Spleen (tissue), 11 donors: ENCODE data around the gene GUCY1A2. TPM values are rescaled to one million over a fixed set of nuclear protein-coding genes. Genes with fewer than 3 reads are reported as not detected.

ENCODE experiments used
- DNase-seq: peaks from one replicate; pipeline ENCODE4 v3.0.0-alpha.2; 2020
- H3K27ac ChIP-seq, 8 donors: fragments of 200-600 bp; sonication (generic) in 7 of 8; 1 replicate in 4 of 8; 2 replicates in 4 of 8; pipeline versions ENCODE4 v1.5.0 to v1.8.0; 2016 to 2021; ENCODE audit warnings: inconsistent platforms in 4 of 8, mild to moderate bottlenecking in 4 of 8, moderate library complexity in 1 of 8
- H3K27me3 ChIP-seq, 7 donors: fragments of 200-600 bp; sonication (generic) in 6 of 7; replicated peaks in 1 of 7; 1 replicate in 4 of 7; 2 replicates in 3 of 7; pipeline versions ENCODE4 v1.5.0 to v1.8.0; 2016 to 2021; ENCODE audit warnings: inconsistent platforms in 3 of 7, mild to moderate bottlenecking in 1 of 7
- H3K36me3 ChIP-seq, 6 donors: fragments of 200-600 bp; sonication (generic) in 5 of 6; 1 replicate in 4 of 6; 2 replicates in 2 of 6; pipeline versions ENCODE4 v1.5.0 to v1.8.0; 2016 to 2021; ENCODE audit warnings: inconsistent platforms in 2 of 6
- H3K4me1 ChIP-seq, 6 donors: fragments of 200-600 bp; sonication (generic) in 5 of 6; 1 replicate in 3 of 6; 2 replicates in 3 of 6; pipeline versions ENCODE4 v1.5.0 to v1.8.0; 2016 to 2021; ENCODE audit warnings: inconsistent platforms in 3 of 6
- H3K4me3 ChIP-seq, 8 donors: fragments of 200-600 bp; sonication (generic) in 7 of 8; 1 replicate in 4 of 8; 2 replicates in 4 of 8; pipeline versions ENCODE4 v1.5.0 to v1.8.0; 2016 to 2021; ENCODE audit warnings: inconsistent platforms in 4 of 8, mild to moderate bottlenecking in 4 of 8, moderate library complexity in 2 of 8
- H3K9me3 ChIP-seq, 8 donors: fragments of 200-600 bp; sonication (generic) in 7 of 8; 1 replicate in 4 of 8; 2 replicates in 4 of 8; pipeline versions ENCODE4 v1.5.0 to v1.8.0; 2016 to 2021; ENCODE audit warnings: inconsistent platforms in 4 of 8
- CTCF ChIP-seq, 11 experiments: fragments of 200-600 bp in 7 of 11; fragments of 450-650 bp in 4 of 11; sonication (generic) in 4 of 11; IDR thresholded peaks in 8 of 11; conservative IDR thresholded peaks in 3 of 11; 1 replicate in 7 of 11; 2 replicates in 4 of 11; pipeline versions ENCODE4 v1.4.0 to v1.8.0; 2016 to 2021; ENCODE audit warnings: antibody characterized with exemption in 11 of 11, inconsistent platforms in 4 of 11, mild to moderate bottlenecking in 1 of 11
- POLR2A ChIP-seq, 3 donors: fragments of 450-650 bp; IDR thresholded peaks; one replicate each; pipeline ENCODE4 v1.5.1; 2017; ENCODE audit warnings: antibody characterized with exemption in 3 of 3, mild to moderate bottlenecking in 1 of 3
- POLR2AphosphoS5 ChIP-seq, 3 donors: sonication (generic); formaldehyde crosslinking; IDR thresholded peaks; one replicate each; pipeline ENCODE4 v1.5.1; 2017; ENCODE audit warnings: antibody characterized with exemption in 3 of 3
- WGBS, 5 donors: extraction: QIAGEN DNeasy Blood & Tissue Kit in 3 of 5; methylation state at CpG; one replicate each; pipeline versions ENCODE4 v1.1.5 to v1.1.7; 2013 to 2018; 5-methylcytosine and 5-hydroxymethylcytosine counted together
- intact Hi-C: fragments of 100-400 bp; cut with DNase I; formaldehyde crosslinking; loops from one replicate; pipeline ENCODE4 v1.15.0; 2023; ENCODE audit warnings: low total_unique reads
- polyA plus RNA-seq, 3 donors: library from polyadenylated mRNA; stranded (reverse); fragments of 200-250 nt; gene quantifications; one replicate each; pipeline ENCODE4 v1.2.1, GENCODE V29; 2013
- total RNA-seq, 7 donors: library from RNA; depleted of rRNA in 3 of 7; stranded (reverse); fragments of >200 nt in 3 of 7; fragmentation: NEBNext Ultra II Directional in 4 of 7; extraction: Animal tissue kit (Norgen Biotek cat#: 25700) in 4 of 7; gene quantifications; one replicate each; pipeline versions ENCODE4 v1.1.0 to v1.2.1, GENCODE V29; 2016 to 2021
- donor health status: healthy with polysubstance abuse.
- donor health status: DM: no; HTN: no; CAD: no; lungs with moderate emphysema.
- donor health status: DM: no; HTN: no; CAD: no.
- donor health status: Bipolar disorder and iron deficiency.
- donor health status: healthy.
- donor health status: DM: no; HTN: no; CAD: no.
- donor health status: DM: yes; HTN: yes; CAD: no.

GUCY1A2 gene
- total and polyA plus RNA-seq, 10 donors, result 0.32 to 64.0 (median 17.6) TPM

GRCh38 chr11:106717222-106717621, 301.1 kb downstream of the GUCY1A2 start:
- Histone ChIP-seq H3K9me3 (no peaks in the 10 kb centered on the region), H3K27me3 (no peaks in the 10 kb centered on the region), H3K4me3 (no peak overlapping the region), H3K27ac (no peak overlapping the region), H3K4me1 (no peaks in the 10 kb centered on the region), H3K36me3 (no peaks in the 10 kb centered on the region)
- WGBS, 5 donors, result 66 to 74% (median 72%) methylated on average over 2 of the region's 2 CpGs
- TF ChIP-seq POLR2A (IDR thresholded peaks at IDR 0.05) (no peak), CTCF (IDR thresholded peaks at IDR 0.05 in 8 of 11, conservative IDR thresholded peaks at IDR 0.05 in 3 of 11) (no peak), POLR2AphosphoS5 (IDR thresholded peaks at IDR 0.05) (no peak)
- intact Hi-C loops, result no loop called here
- DNase-seq, result no peak

- intact Hi-C loops, result no loop called here
- no peak overlapping the region for H3K4me3 ChIP-seq
- H3K4me1 ChIP-seq, result no peaks in the 10 kb centered on the region
- H3K36me3 ChIP-seq, result no peaks in the 10 kb centered on the region
- H3K27me3 ChIP-seq, result no peaks in the 10 kb centered on the region
- no peak for TF ChIP-seq POLR2A (IDR thresholded peaks at IDR 0.05)
- no peak for TF ChIP-seq POLR2AphosphoS5 (IDR thresholded peaks at IDR 0.05)
- TF ChIP-seq CTCF (IDR thresholded peaks at IDR 0.05 in 8 of 11, conservative IDR thresholded peaks at IDR 0.05 in 3 of 11), result no peak
- 91 to 98% (median 92%) methylated on average over 1 of the region's 1 CpG for WGBS, 5 donors
- no peaks in the 10 kb centered on the region for H3K9me3 ChIP-seq
- DNase-seq, result no peak
- H3K27ac ChIP-seq, result no peak overlapping the region
Observed at GRCh38 chr11:106714199-106714598, 304.1 kb downstream of the GUCY1A2 start.

GRCh38 chr11:106708348-106708747, 309.9 kb downstream of the GUCY1A2 start:
- H3K9me3 ChIP-seq, result no peaks in the 10 kb centered on the region
- peak; percentile 16 for DNase-seq
- H3K27ac ChIP-seq, result no peak overlapping the region
- 65 to 74% (median 68%) methylated on average over 7 of the region's 7 CpGs for WGBS, 5 donors
- intact Hi-C loops, result no loop called here
- H3K4me1 ChIP-seq, result no peaks in the 10 kb centered on the region
- TF ChIP-seq POLR2A (IDR thresholded peaks at IDR 0.05), result no peak
- no peak for TF ChIP-seq CTCF (IDR thresholded peaks at IDR 0.05 in 8 of 11, conservative IDR thresholded peaks at IDR 0.05 in 3 of 11)
- TF ChIP-seq POLR2AphosphoS5 (IDR thresholded peaks at IDR 0.05), result no peak
- no peaks in the 10 kb centered on the region for H3K27me3 ChIP-seq
- no peak overlapping the region for H3K4me3 ChIP-seq
- no peaks in the 10 kb centered on the region for H3K36me3 ChIP-seq

GRCh38 chr11:106706355-106706754, 311.9 kb downstream of the GUCY1A2 start:
- Histone ChIP-seq H3K9me3 (no peaks in the 10 kb centered on the region), H3K27ac (no peak overlapping the region), H3K27me3 (no peaks in the 10 kb centered on the region), H3K4me3 (no peak overlapping the region), H3K36me3 (no peaks in the 10 kb centered on the region), H3K4me1 (no peaks in the 10 kb centered on the region)
- DNase-seq, result no peak
- no peak for TF ChIP-seq POLR2A (IDR thresholded peaks at IDR 0.05)
- no peak for TF ChIP-seq POLR2AphosphoS5 (IDR thresholded peaks at IDR 0.05)
- TF ChIP-seq CTCF (IDR thresholded peaks at IDR 0.05 in 8 of 11, conservative IDR thresholded peaks at IDR 0.05 in 3 of 11), result no peak
- intact Hi-C loops, result no loop called here
